PC-3 (cell line): ENCODE results near the gene SMYD2.

Source experiments
- CTCF ChIP-seq: fragments of 300-600 bp; sonication (generic); conservative IDR thresholded peaks from 2 replicates; pipeline ENCODE4 v1.5.1; 2017; ENCODE audit warnings: antibody characterized with exemption, low read depth, mild to moderate bottlenecking, low read length
- EZH2 ChIP-seq: fragments of 300-600 bp; sonication (generic); IDR thresholded peaks from one replicate; pipeline ENCODE4 v1.6.1; 2017; ENCODE audit warnings: antibody characterized with exemption, mild to moderate bottlenecking, low read length; ENCODE audit not compliant: unreplicated experiment

- no peak for TF ChIP-seq CTCF
- TF ChIP-seq EZH2, result no peak
Measured at GRCh38 chr1:214295934-214296333, 15.0 kb downstream of the SMYD2 start.
